Measurements from ENCODE around the gene ZNF619. TPM values are rescaled to one million over a fixed set of nuclear protein-coding genes. Genes with fewer than 3 reads are reported as not detected.
A peak's percentile ranks its signal among the peaks of the same experiment; 100 is the strongest.

The ZNF619 gene
- polyA plus RNA-seq, 1 experiment: 4.7 TPM

- DNase-seq (ENCODE audit: low read depth, low spot score): no peak
- no peak for TF ChIP-seq CTCF (IDR thresholded peaks at IDR 0.05; ENCODE audit: low read depth, low read length)
- ChIA-PET CTCF (interaction anchor here (0.6 to 1.2 kb wide), 3 partner anchors 64 to 136 kb away, joined by 3 read pairs; no protein-coding TSS in a partner anchor), POLR2A (interaction anchor here (1.0 kb wide), 1 partner anchor 51 kb away, joined by 3 read pairs; no protein-coding TSS in a partner anchor)
- Histone ChIP-seq H3K4me3 (ENCODE audit: low read depth, low read length) (peak overlapping the region; percentile 94), H3K9me3 (ENCODE audit: control insufficient read depth, insufficient read depth, low read length) (no peaks in the 10 kb centered on the region; the same call in 1 of the 2 replicates), H3K27ac (ENCODE audit: low read depth, low read length) (no peak overlapping the region), H3K27me3 (ENCODE audit: control insufficient read depth, insufficient read depth, low read length) (no peaks in the 10 kb centered on the region)
Measured at GRCh38 chr3:40453933-40454332, 23.0 kb upstream of the ZNF619 start.

GRCh38 chr3:40455328-40455727 lies 21.6 kb upstream of the ZNF619 start:
- POLR2A ChIA-PET: no interaction called here
- DNase-seq (ENCODE audit: low read depth, low spot score): no peak

GRCh38 chr3:40456279-40456939 lies 20.5 kb upstream of the ZNF619 start:
- no peak for TF ChIP-seq CTCF (IDR thresholded peaks at IDR 0.05; ENCODE audit: low read depth, low read length)
- Histone ChIP-seq H3K4me3 (ENCODE audit: low read depth, low read length) (peak overlapping the region; percentile 99), H3K27me3 (ENCODE audit: control insufficient read depth, insufficient read depth, low read length) (no peaks in the 10 kb centered on the region), H3K9me3 (ENCODE audit: control insufficient read depth, insufficient read depth, low read length) (no peaks in the 10 kb centered on the region; the same call in 1 of the 2 replicates), H3K27ac (ENCODE audit: low read depth, low read length) (peak overlapping the region; percentile 65)
- no peak for DNase-seq (ENCODE audit: low read depth, low spot score)
- POLR2A ChIA-PET: interaction anchor here (1.2 to 4.1 kb wide), 4 partner anchors 9 to 743 kb away, joined by 4 to 19 read pairs (median 6); partner anchors contain the start of genes CTNNB1, ZNF619 and ZNF621
- CTCF ChIA-PET: interaction anchor here (1.3 kb wide), 1 partner anchor 68 kb away, joined by 4 read pairs; no protein-coding TSS in a partner anchor

More at GRCh38 chr3:40455328-40455727, 21.6 kb upstream of the ZNF619 start:
- no peak overlapping the region for H3K27ac ChIP-seq (ENCODE audit: low read depth, low read length)
- H3K9me3 ChIP-seq (ENCODE audit: control insufficient read depth, insufficient read depth, low read length): no peaks in the 10 kb centered on the region; the same call in 1 of the 2 replicates
- CTCF ChIA-PET: no interaction called here
- H3K27me3 ChIP-seq (ENCODE audit: control insufficient read depth, insufficient read depth, low read length): no peaks in the 10 kb centered on the region
- TF ChIP-seq CTCF (IDR thresholded peaks at IDR 0.05; ENCODE audit: low read depth, low read length): no peak
- no peak overlapping the region for H3K4me3 ChIP-seq (ENCODE audit: low read depth, low read length)

- Histone ChIP-seq H3K9me3 (ENCODE audit: control insufficient read depth, insufficient read depth, low read length) (no peaks in the 10 kb centered on the region; the same call in 1 of the 2 replicates), H3K27ac (ENCODE audit: low read depth, low read length) (peak within 1 kb of the TSS; percentile 65), H3K27me3 (ENCODE audit: control insufficient read depth, insufficient read depth, low read length) (no peaks in the 10 kb centered on the region), H3K4me3 (ENCODE audit: low read depth, low read length) (peak within 1 kb of the TSS; percentile 99)
- peak; percentile 89 for DNase-seq (ENCODE audit: low read depth, low spot score)
- TF ChIP-seq CTCF (IDR thresholded peaks at IDR 0.05; ENCODE audit: low read depth, low read length): no peak
- ChIA-PET CTCF (interaction anchor here (1.0 to 1.3 kb wide), 3 partner anchors 18 to 148 kb away, joined by 3 to 4 read pairs (median 3); partner anchors contain the start of gene EIF1B), POLR2A (interaction anchor here (0.8 to 4.1 kb wide), 5 partner anchors 9 to 742 kb away, joined by 3 to 19 read pairs (median 5); partner anchors contain the start of genes CTNNB1, ZNF619, ZNF620 and ZNF621)
Measured at GRCh38 chr3:40456940-40457823, 19.7 kb upstream of the ZNF619 start, which contains the start of gene RPL14. RPL14 (plus strand) TSS chr3:40457339; CDS start chr3:40457472, 133 bp downstream.
